ENCODE measurements around the gene RHBDD3.

RHBDD3 gene

GRCh38 chr22:29306175-29306834, 38.5 kb upstream of the RHBDD3 start, which contains the start of gene GAS2L1:
Gene GAS2L1, plus strand, starts transcription at chr22:29306650. Its CDS starts 1,456 bp downstream, at chr22:29308106.
- H3K4me1 ChIP-seq (ENCODE audit: low read length) = peaks cover 4% of the 10 kb centered on the region; the same call in 1 of the 2 replicates
- H3K79me2 ChIP-seq (ENCODE audit: low read length) = no peaks in the 10 kb centered on the region
- H3K9ac ChIP-seq (ENCODE audit: low read length) = peak within 1 kb of the TSS; percentile 45
- H3K36me3 ChIP-seq (replicated peaks; ENCODE audit: low read depth, low read length) = peaks cover 2% of the 10 kb centered on the region
- TF ChIP-seq EZH2phosphoT487 (IDR thresholded peaks at IDR 0.05; ENCODE audit: low read depth) (no peak), CTCF (IDR thresholded peaks at IDR 0.05; ENCODE audit: low read depth, low read length) (peak; percentile 47)
- peak within 1 kb of the TSS; percentile 87 for H2AFZ ChIP-seq (ENCODE audit: low read depth, low read length)
- H4K20me1 ChIP-seq (ENCODE audit: insufficient read depth, low read length) = peaks cover 6% of the 10 kb centered on the region
- no peaks in the 10 kb centered on the region for H3K9me3 ChIP-seq (ENCODE audit: insufficient read depth, low read length)
- H3K27ac ChIP-seq (ENCODE audit: low read length) = no peak within 1 kb of the TSS
- peak within 1 kb of the TSS; percentile 92 for H3K4me2 ChIP-seq (ENCODE audit: low read length)
- H3K4me3 ChIP-seq (ENCODE audit: low read length) = peak within 1 kb of the TSS; percentile 77
- peaks cover 5% of the 10 kb centered on the region; the same call in 1 of the 2 replicates for H3K27me3 ChIP-seq (ENCODE audit: low read depth, low read length)

- peak overlapping the region; percentile 92 for H3K4me2 ChIP-seq (ENCODE audit: low read length)
- no peaks in the 10 kb centered on the region for H3K9me3 ChIP-seq (ENCODE audit: insufficient read depth, low read length)
- H2AFZ ChIP-seq (ENCODE audit: low read depth, low read length) = peak overlapping the region; percentile 87; the same call in 1 of the 2 replicates
- no peak for TF ChIP-seq EZH2phosphoT487 (IDR thresholded peaks at IDR 0.05; ENCODE audit: low read depth)
- TF ChIP-seq CTCF (IDR thresholded peaks at IDR 0.05; ENCODE audit: low read depth, low read length) = no peak
- peaks cover 4% of the 10 kb centered on the region for H3K36me3 ChIP-seq (replicated peaks; ENCODE audit: low read depth, low read length)
- no peak overlapping the region for H3K27ac ChIP-seq (ENCODE audit: low read length)
- H3K79me2 ChIP-seq (ENCODE audit: low read length) = no peaks in the 10 kb centered on the region
- peaks cover 4% of the 10 kb centered on the region; the same call in 1 of the 2 replicates for H3K4me1 ChIP-seq (ENCODE audit: low read length)
- H3K9ac ChIP-seq (ENCODE audit: low read length) = no peak overlapping the region
- H3K27me3 ChIP-seq (ENCODE audit: low read depth, low read length) = peaks cover 5% of the 10 kb centered on the region; the same call in 1 of the 2 replicates
- H3K4me3 ChIP-seq (ENCODE audit: low read length) = peak overlapping the region; percentile 77
- H4K20me1 ChIP-seq (ENCODE audit: insufficient read depth, low read length) = peaks cover 11% of the 10 kb centered on the region
Measured at GRCh38 chr22:29305836-29306174, 38.0 kb upstream of the RHBDD3 start.

- TF ChIP-seq CTCF (IDR thresholded peaks at IDR 0.05; ENCODE audit: low read depth, low read length) = no peak
- TF ChIP-seq EZH2phosphoT487 (IDR thresholded peaks at IDR 0.05; ENCODE audit: low read depth) = no peak
- H3K9me3 ChIP-seq (ENCODE audit: insufficient read depth, low read length) = no peaks in the 10 kb centered on the region
Measured at GRCh38 chr22:29302681-29303465, 35.1 kb upstream of the RHBDD3 start.

GRCh38 chr22:29302402-29302680, 34.6 kb upstream of the RHBDD3 start:
- no peak overlapping the region for H3K27ac ChIP-seq (ENCODE audit: low read length)
- no peak overlapping the region for H3K4me3 ChIP-seq (ENCODE audit: low read length)
- peaks cover 38% of the 10 kb centered on the region for H4K20me1 ChIP-seq (ENCODE audit: insufficient read depth, low read length)
- no peak for TF ChIP-seq CTCF (IDR thresholded peaks at IDR 0.05; ENCODE audit: low read depth, low read length)
- TF ChIP-seq EZH2phosphoT487 (IDR thresholded peaks at IDR 0.05; ENCODE audit: low read depth) = no peak
- H2AFZ ChIP-seq (ENCODE audit: low read depth, low read length) = no peak overlapping the region
- no peaks in the 10 kb centered on the region for H3K9me3 ChIP-seq (ENCODE audit: insufficient read depth, low read length)
- H3K79me2 ChIP-seq (ENCODE audit: low read length) = no peaks in the 10 kb centered on the region
- no peak overlapping the region for H3K4me2 ChIP-seq (ENCODE audit: low read length)
- no peak overlapping the region for H3K9ac ChIP-seq (ENCODE audit: low read length)
- peaks cover 33% of the 10 kb centered on the region for H3K36me3 ChIP-seq (replicated peaks; ENCODE audit: low read depth, low read length)
- H3K4me1 ChIP-seq (ENCODE audit: low read length) = peaks cover 4% of the 10 kb centered on the region; the same call in 1 of the 2 replicates
- H3K27me3 ChIP-seq (ENCODE audit: low read depth, low read length) = peaks cover 5% of the 10 kb centered on the region; the same call in 1 of the 2 replicates

More at GRCh38 chr22:29302681-29303465, 35.1 kb upstream of the RHBDD3 start:
- no peak overlapping the region for H3K4me2 ChIP-seq (ENCODE audit: low read length)
- no peak overlapping the region for H2AFZ ChIP-seq (ENCODE audit: low read depth, low read length)
- peaks cover 32% of the 10 kb centered on the region for H4K20me1 ChIP-seq (ENCODE audit: insufficient read depth, low read length)
- H3K27ac ChIP-seq (ENCODE audit: low read length) = no peak overlapping the region
- H3K9ac ChIP-seq (ENCODE audit: low read length) = no peak overlapping the region
- peaks cover 4% of the 10 kb centered on the region; the same call in 1 of the 2 replicates for H3K4me1 ChIP-seq (ENCODE audit: low read length)
- no peak overlapping the region for H3K4me3 ChIP-seq (ENCODE audit: low read length)
- peaks cover 5% of the 10 kb centered on the region; the same call in 1 of the 2 replicates for H3K27me3 ChIP-seq (ENCODE audit: low read depth, low read length)
- no peaks in the 10 kb centered on the region for H3K79me2 ChIP-seq (ENCODE audit: low read length)
- peaks cover 27% of the 10 kb centered on the region for H3K36me3 ChIP-seq (replicated peaks; ENCODE audit: low read depth, low read length)
